Mononuclear cell (primary cell): ENCODE results near the gene IL21R. TPM values are rescaled to one million over a fixed set of nuclear protein-coding genes. Genes with fewer than 3 reads are reported as not detected.
"Not testable (repeated sequence)": the region's sequence is repeated elsewhere in the genome, so short reads cannot be mapped to it uniquely, and the experiment has no call there.

Experiments
- H3K27me3 ChIP-seq: 2 replicates; pipeline ENCODE4 v1.6.0; 2011; ENCODE audit warnings: low read length, control low read depth; ENCODE audit not compliant: insufficient read depth
- H3K4me1 ChIP-seq: 2 replicates; pipeline ENCODE4 v1.5.1; 2011; ENCODE audit warnings: mild to moderate bottlenecking, low read length, control low read depth; ENCODE audit not compliant: insufficient read depth
- H3K4me3 ChIP-seq: 2 replicates; pipeline ENCODE4 v1.5.1; 2011; ENCODE audit warnings: mild to moderate bottlenecking, low read length, moderate library complexity
- H3K9me3 ChIP-seq: 2 replicates; pipeline ENCODE4 v1.5.1; 2011; ENCODE audit warnings: low read depth, mild to moderate bottlenecking, control low read depth, low read length
- total RNA-seq: library from RNA; depleted of rRNA; stranded (reverse); fragments of >200 nt; gene quantifications from one replicate; pipeline ENCODE4 v1.2.3, GENCODE V29; 2012

The IL21R gene
- total RNA-seq, 1 donor, result 21.1 TPM

GRCh38 chr16:27403601-27403992 is 1.6 kb downstream of the IL21R start:
- peaks cover 89% of the 10 kb centered on the region for H3K4me1 ChIP-seq
- no peaks in the 10 kb centered on the region for H3K9me3 ChIP-seq
- peak overlapping the region; percentile 51 for H3K4me3 ChIP-seq
- no peaks in the 10 kb centered on the region for H3K27me3 ChIP-seq

GRCh38 chr16:27404163-27404823 is 2.3 kb downstream of the IL21R start:
- Histone ChIP-seq H3K4me1 (peaks cover 85% of the 10 kb centered on the region), H3K9me3 (no peaks in the 10 kb centered on the region), H3K27me3 (no peaks in the 10 kb centered on the region), H3K4me3 (peak overlapping the region; percentile 51)

- H3K4me1 ChIP-seq, result peaks cover 79% of the 10 kb centered on the region
- no peaks in the 10 kb centered on the region for H3K9me3 ChIP-seq
- no peak overlapping the region for H3K4me3 ChIP-seq
- no peaks in the 10 kb centered on the region for H3K27me3 ChIP-seq
Observed at GRCh38 chr16:27405546-27406451, 3.8 kb downstream of the IL21R start.

GRCh38 chr16:27406511-27407128 is 4.6 kb downstream of the IL21R start:
- Histone ChIP-seq H3K4me1 (peaks cover 71% of the 10 kb centered on the region), H3K4me3 (no peak overlapping the region), H3K27me3 (no peaks in the 10 kb centered on the region), H3K9me3 (no peaks in the 10 kb centered on the region)

GRCh38 chr16:27407133-27407532 is 5.2 kb downstream of the IL21R start:
- Histone ChIP-seq H3K4me1 (peaks cover 66% of the 10 kb centered on the region), H3K9me3 (no peaks in the 10 kb centered on the region), H3K4me3 (no peak overlapping the region), H3K27me3 (no peaks in the 10 kb centered on the region)

- H3K4me1 ChIP-seq, result peaks cover 57% of the 10 kb centered on the region
- H3K4me3 ChIP-seq, result no peak overlapping the region
- H3K9me3 ChIP-seq, result peaks cover 4% of the 10 kb centered on the region
- H3K27me3 ChIP-seq, result no peaks in the 10 kb centered on the region
Observed at GRCh38 chr16:27408012-27408601, 6.1 kb downstream of the IL21R start.

- peaks cover 4% of the 10 kb centered on the region for H3K9me3 ChIP-seq
- H3K4me3 ChIP-seq, result no peak overlapping the region
- no peaks in the 10 kb centered on the region for H3K27me3 ChIP-seq
- H3K4me1 ChIP-seq, result peaks cover 57% of the 10 kb centered on the region
Observed at GRCh38 chr16:27408602-27409031, 6.6 kb downstream of the IL21R start.

GRCh38 chr16:27409958-27410357 is 8.0 kb downstream of the IL21R start:
- not testable (repeated sequence) for H3K4me3 ChIP-seq, H3K9me3 ChIP-seq, H3K27me3 ChIP-seq
- peaks cover 46% of the 10 kb centered on the region for H3K4me1 ChIP-seq

GRCh38 chr16:27410761-27411160 is 8.8 kb downstream of the IL21R start:
- no peaks in the 10 kb centered on the region for H3K27me3 ChIP-seq
- no peak overlapping the region for H3K4me3 ChIP-seq
- H3K4me1 ChIP-seq, result peaks cover 49% of the 10 kb centered on the region
- peaks cover 4% of the 10 kb centered on the region for H3K9me3 ChIP-seq

- H3K4me1 ChIP-seq, result peaks cover 19% of the 10 kb centered on the region
Observed at GRCh38 chr16:27413956-27414355, 12.0 kb downstream of the IL21R start.

GRCh38 chr16:27414788-27415431 is 12.9 kb downstream of the IL21R start:
- peaks cover 18% of the 10 kb centered on the region for H3K4me1 ChIP-seq
- H3K9me3 ChIP-seq, result peaks cover 4% of the 10 kb centered on the region
- H3K4me3 ChIP-seq, result no peak overlapping the region
- no peaks in the 10 kb centered on the region for H3K27me3 ChIP-seq

More at GRCh38 chr16:27413956-27414355, 12.0 kb downstream of the IL21R start:
- Histone ChIP-seq H3K4me3 (no peak overlapping the region), H3K9me3 (peaks cover 4% of the 10 kb centered on the region), H3K27me3 (no peaks in the 10 kb centered on the region)

- Histone ChIP-seq H3K4me3 (no peak overlapping the region), H3K4me1 (peaks cover 10% of the 10 kb centered on the region), H3K27me3 (no peaks in the 10 kb centered on the region), H3K9me3 (peaks cover 18% of the 10 kb centered on the region)
Observed at GRCh38 chr16:27417047-27417671, 15.2 kb downstream of the IL21R start.

GRCh38 chr16:27421961-27422740 is 20.2 kb downstream of the IL21R start:
- Histone ChIP-seq H3K4me1 (peaks cover 13% of the 10 kb centered on the region), H3K27me3 (no peaks in the 10 kb centered on the region), H3K9me3 (peaks cover 26% of the 10 kb centered on the region), H3K4me3 (no peak overlapping the region)
